ENCODE results near the gene TSPAN8. TPM values are rescaled to one million over a fixed set of nuclear protein-coding genes. Genes with fewer than 3 reads are reported as not detected.

TSPAN8 gene
- total RNA-seq, 1 donor from 2014 or later: 2.9 TPM

DNA sequence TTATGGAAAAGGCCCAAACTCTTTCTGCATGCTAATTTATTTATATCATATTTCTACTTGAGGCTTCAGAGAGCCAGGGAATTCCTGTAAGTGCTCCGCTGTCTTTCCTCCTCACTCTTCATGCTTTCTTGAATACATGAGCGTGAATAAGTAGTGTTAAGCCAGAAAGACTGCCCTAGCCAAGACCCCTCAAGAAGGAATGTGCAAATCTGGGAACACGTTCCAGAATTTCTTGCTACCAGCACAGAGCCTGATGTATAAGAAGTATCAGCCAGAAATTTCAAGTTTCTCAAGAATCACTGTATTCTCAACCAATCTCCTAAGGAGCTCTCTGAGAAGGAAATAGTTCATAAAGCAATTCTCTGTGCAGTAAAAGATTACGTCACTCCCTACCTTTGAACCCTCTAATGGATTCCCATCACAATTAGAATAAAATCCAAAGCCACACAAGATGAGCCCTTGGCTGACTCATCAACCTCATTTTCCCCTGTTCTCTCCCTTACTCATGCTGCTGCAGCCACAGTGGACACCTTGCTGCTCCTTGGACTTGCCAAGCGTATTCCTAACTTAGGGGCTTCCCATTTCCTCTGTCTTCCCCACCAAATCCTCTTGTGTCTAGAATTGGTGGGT is 6.9 kb upstream of the TSPAN8 start:
- TF ChIP-seq POLR2A (IDR thresholded peaks at IDR 0.05): no peak
- no peak for TF ChIP-seq POLR2AphosphoS5 (IDR thresholded peaks at IDR 0.05; ENCODE audit: insufficient read depth in 1 of 2, low read depth in 1 of 2)
- TF ChIP-seq, protein P1, sequence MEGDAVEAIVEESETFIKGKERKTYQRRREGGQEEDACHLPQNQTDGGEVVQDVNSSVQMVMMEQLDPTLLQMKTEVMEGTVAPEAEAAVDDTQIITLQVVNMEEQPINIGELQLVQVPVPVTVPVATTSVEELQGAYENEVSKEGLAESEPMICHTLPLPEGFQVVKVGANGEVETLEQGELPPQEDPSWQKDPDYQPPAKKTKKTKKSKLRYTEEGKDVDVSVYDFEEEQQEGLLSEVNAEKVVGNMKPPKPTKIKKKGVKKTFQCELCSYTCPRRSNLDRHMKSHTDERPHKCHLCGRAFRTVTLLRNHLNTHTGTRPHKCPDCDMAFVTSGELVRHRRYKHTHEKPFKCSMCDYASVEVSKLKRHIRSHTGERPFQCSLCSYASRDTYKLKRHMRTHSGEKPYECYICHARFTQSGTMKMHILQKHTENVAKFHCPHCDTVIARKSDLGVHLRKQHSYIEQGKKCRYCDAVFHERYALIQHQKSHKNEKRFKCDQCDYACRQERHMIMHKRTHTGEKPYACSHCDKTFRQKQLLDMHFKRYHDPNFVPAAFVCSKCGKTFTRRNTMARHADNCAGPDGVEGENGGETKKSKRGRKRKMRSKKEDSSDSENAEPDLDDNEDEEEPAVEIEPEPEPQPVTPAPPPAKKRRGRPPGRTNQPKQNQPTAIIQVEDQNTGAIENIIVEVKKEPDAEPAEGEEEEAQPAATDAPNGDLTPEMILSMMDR (IDR thresholded peaks at IDR 0.05): no peak
- Histone ChIP-seq H3K9me3 (no peaks in the 10 kb centered on the region), H3K36me3 (no peaks in the 10 kb centered on the region), H3K27ac (no peak overlapping the region), H3K4me3 (no peak overlapping the region), H3K27me3 (no peaks in the 10 kb centered on the region), H3K4me1 (no peaks in the 10 kb centered on the region)
- intact Hi-C loops (cut with DNase I): no loop called here
- no peak for DNase-seq (ENCODE audit: extremely low spot score in 2 of 2)

DNA sequence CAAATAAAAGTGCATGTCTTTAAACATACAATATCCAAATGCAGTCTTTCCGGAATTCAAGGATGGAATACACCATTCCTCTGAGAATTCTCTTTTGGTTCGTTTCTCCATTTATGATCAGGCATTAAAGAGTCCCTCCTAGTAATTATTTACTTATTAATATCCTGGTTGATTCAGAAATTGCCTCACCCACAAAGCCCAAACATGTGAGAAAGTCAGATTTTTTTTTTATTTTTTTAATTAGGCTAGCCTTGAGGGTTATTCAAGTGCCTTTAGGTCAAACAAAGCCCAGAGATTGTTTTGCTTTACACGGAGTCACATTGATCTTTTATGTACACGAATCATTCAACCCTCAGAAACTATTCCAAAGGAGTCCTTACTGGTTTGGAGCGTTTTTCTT is 6.4 kb upstream of the TSPAN8 start:
- H3K36me3 ChIP-seq: no peaks in the 10 kb centered on the region
- H3K27ac ChIP-seq: no peak overlapping the region
- no peak for DNase-seq (ENCODE audit: extremely low spot score in 2 of 2)
- H3K9me3 ChIP-seq: no peaks in the 10 kb centered on the region
- no peak overlapping the region for H3K4me3 ChIP-seq
- H3K4me1 ChIP-seq: no peaks in the 10 kb centered on the region
- TF ChIP-seq, protein P1 (IDR thresholded peaks at IDR 0.05): no peak
- TF ChIP-seq POLR2A (IDR thresholded peaks at IDR 0.05) (no peak), POLR2AphosphoS5 (IDR thresholded peaks at IDR 0.05; ENCODE audit: insufficient read depth in 1 of 2, low read depth in 1 of 2) (no peak)
- intact Hi-C loops (cut with DNase I): no loop called here
- no peaks in the 10 kb centered on the region for H3K27me3 ChIP-seq

DNA sequence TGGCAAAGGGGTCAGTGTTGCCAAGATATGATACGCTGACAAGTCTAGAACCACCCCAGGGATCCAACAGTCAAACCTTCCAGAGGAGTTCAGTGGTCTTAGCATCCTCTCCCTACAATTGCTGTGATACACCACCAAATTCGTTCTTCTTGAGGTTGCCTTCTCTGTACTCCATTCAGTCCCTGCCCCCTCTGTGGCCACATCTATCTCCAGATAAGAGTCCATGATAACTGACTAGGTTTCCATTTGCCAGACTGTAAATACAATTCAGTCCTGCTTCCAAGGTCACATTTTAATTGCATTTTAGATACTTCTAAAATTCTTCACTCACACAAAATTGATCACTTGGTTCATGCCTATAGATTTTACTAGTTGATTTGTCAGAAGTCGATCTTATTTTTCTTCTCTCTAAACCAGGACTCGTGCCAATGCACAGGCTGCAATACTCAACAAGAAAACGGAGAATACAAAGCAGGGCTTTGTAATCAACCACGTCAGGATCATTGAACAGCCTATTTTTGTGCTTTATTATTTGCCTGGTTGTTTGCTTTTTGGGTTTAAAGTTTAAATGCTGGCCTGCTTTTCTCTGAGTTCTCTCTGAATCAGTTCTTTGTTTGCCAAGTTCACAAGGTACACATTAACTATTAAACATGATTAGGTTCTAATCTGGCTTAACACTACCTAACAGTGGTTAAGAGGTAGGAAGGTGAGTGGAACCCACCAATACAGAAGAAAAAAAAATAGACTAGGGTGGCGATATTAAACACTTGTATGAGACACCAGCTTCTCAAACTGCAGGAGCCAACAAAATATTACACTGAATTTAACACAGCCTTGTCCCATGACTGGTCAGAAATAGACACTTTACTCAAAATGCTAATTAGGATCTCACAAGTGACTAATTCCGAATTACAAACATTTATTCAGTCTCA is 5.3 kb upstream of the TSPAN8 start:
- Histone ChIP-seq H3K9me3 (no peaks in the 10 kb centered on the region), H3K36me3 (no peaks in the 10 kb centered on the region), H3K4me1 (peaks cover 4% of the 10 kb centered on the region), H3K27ac (no peak overlapping the region), H3K4me3 (no peak overlapping the region), H3K27me3 (no peaks in the 10 kb centered on the region)
- TF ChIP-seq POLR2AphosphoS5 (IDR thresholded peaks at IDR 0.05; ENCODE audit: insufficient read depth in 1 of 2, low read depth in 1 of 2) (no peak), POLR2A (IDR thresholded peaks at IDR 0.05) (no peak)
- TF ChIP-seq, protein P1 (IDR thresholded peaks at IDR 0.05): no peak
- intact Hi-C loops (cut with DNase I): no loop called here
- DNase-seq (ENCODE audit: extremely low spot score in 2 of 2): no peak

DNA sequence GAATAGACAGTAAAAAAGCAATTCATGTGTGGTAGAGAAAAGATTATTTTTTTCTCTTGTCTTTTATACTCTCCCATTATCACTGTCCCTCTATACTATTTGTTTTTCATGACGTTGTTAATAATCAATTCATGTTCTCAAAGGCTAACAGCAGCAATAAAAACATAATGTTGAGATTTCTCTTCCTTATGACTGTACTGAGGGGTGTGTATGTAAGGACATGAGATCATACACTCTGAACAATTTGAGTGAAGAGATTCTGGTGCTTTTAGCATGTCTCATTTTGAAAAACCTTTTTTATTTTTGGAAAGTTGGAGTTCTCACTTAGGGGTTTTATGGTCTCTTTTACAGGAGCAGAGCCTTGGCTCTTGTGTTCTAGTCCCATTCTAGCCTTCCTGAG is 3.8 kb upstream of the TSPAN8 start:
- Histone ChIP-seq H3K36me3 (no peaks in the 10 kb centered on the region), H3K4me3 (no peak overlapping the region), H3K9me3 (no peaks in the 10 kb centered on the region), H3K27ac (no peak overlapping the region), H3K4me1 (peaks cover 7% of the 10 kb centered on the region), H3K27me3 (no peaks in the 10 kb centered on the region)
- intact Hi-C loops (cut with DNase I): no loop called here
- TF ChIP-seq POLR2AphosphoS5 (IDR thresholded peaks at IDR 0.05; ENCODE audit: insufficient read depth in 1 of 2, low read depth in 1 of 2): no peak
- no peak for DNase-seq (ENCODE audit: extremely low spot score in 2 of 2)

DNA sequence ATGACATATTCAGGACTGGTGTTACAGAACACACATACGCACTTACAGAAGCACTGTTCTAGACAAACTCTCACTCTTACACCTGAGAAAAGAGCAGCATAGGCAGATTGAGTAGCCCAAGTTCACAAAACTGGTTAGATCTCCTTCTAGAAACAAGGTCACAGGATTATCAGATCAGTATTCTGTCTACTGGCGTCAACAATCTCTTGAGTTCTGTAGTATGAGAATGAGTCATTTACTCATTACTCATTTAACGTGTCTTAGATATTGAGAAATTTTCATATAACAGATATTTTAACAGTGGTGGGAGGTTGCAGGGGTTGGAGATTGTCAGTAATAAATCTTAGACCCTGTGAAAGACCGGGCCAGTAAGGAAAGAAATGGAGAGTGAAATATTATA is 2.8 kb upstream of the TSPAN8 start:
- Histone ChIP-seq H3K27me3 (no peaks in the 10 kb centered on the region), H3K27ac (no peak overlapping the region), H3K4me3 (no peak overlapping the region), H3K9me3 (no peaks in the 10 kb centered on the region), H3K36me3 (no peaks in the 10 kb centered on the region), H3K4me1 (peaks cover 7% of the 10 kb centered on the region)
- DNase-seq (ENCODE audit: extremely low spot score in 2 of 2): no peak
- intact Hi-C loops (cut with DNase I): no loop called here
- TF ChIP-seq, protein P1 (IDR thresholded peaks at IDR 0.05): no peak
- TF ChIP-seq POLR2AphosphoS5 (IDR thresholded peaks at IDR 0.05; ENCODE audit: insufficient read depth in 1 of 2, low read depth in 1 of 2) (no peak), POLR2A (IDR thresholded peaks at IDR 0.05) (no peak)
